IMR-90 (cell line): Measurements from ENCODE around the gene USP36. TPM values are rescaled to one million over a fixed set of nuclear protein-coding genes. Genes with fewer than 3 reads are reported as not detected.

ENCODE experiments used
- ATAC-seq: fragments of 200-7000 bp; cut with Tn5 transposase; 2 replicates; pipeline ENCODE4 v1.9.1; 2020; ENCODE audit warnings: low read depth, mild to moderate bottlenecking, moderate library complexity
- BruUV-seq: library from RNA; stranded (reverse); fragments of 400-500 nt; replicated peaks from 2 replicates; lab custom pipeline; 2021; lab: Mats Ljungman, UMichigan
- CTCF ChIA-PET: fragments of 300-600 bp; formaldehyde crosslinking; extraction: SDS; loops from one replicate; lab custom pipeline; 2021; ENCODE audit warnings: antibody characterized with exemption; lab: Yijun Ruan, JAX
- POLR2A ChIA-PET: fragments of 300-600 bp; sonication (Branson Sonifier 250); formaldehyde crosslinking; loops from one replicate; lab custom pipeline; 2022; ENCODE audit warnings: antibody characterized with exemption; ENCODE audit not compliant: unreplicated experiment; lab: Charles Lee
- DNase-seq: peaks from one replicate; pipeline ENCODE4 v3.0.0; 2013
- H2AFZ ChIP-seq: replicated peaks from 2 replicates; pipeline ENCODE3; 2013; ENCODE audit warnings: low read length, mild to moderate bottlenecking; ENCODE audit not compliant: poor library complexity
- H2AK5ac ChIP-seq: 2 replicates; pipeline ENCODE4 v1.6.1; 2013; ENCODE audit warnings: low read depth, low read length, inconsistent platforms
- H2AK9ac ChIP-seq: replicated peaks from 2 replicates; pipeline ENCODE3; 2013; ENCODE audit warnings: mild to moderate bottlenecking, low read depth, low read length, moderate library complexity; ENCODE audit not compliant: poor library complexity
- H2BK120ac ChIP-seq: 2 replicates; pipeline ENCODE4 v1.6.1; 2013; ENCODE audit warnings: low read depth, low read length, inconsistent platforms
- H2BK15ac ChIP-seq: 3 replicates; pipeline ENCODE4 v1.6.1; 2013; ENCODE audit warnings: low read depth, low read length, inconsistent platforms
- H2BK20ac ChIP-seq: 2 replicates; pipeline ENCODE4 v1.6.1; 2013; ENCODE audit warnings: low read depth, mild to moderate bottlenecking, inconsistent platforms, low read length, moderate library complexity
- H2BK5ac ChIP-seq: 2 replicates; pipeline ENCODE4 v1.6.1; 2013; ENCODE audit warnings: mild to moderate bottlenecking, low read depth, low read length, inconsistent platforms; ENCODE audit not compliant: poor library complexity, severe bottlenecking
- H3K14ac ChIP-seq: replicated peaks from 2 replicates; pipeline ENCODE4 v1.6.1; 2013; ENCODE audit warnings: low read depth, low read length, inconsistent platforms
- H3K18ac ChIP-seq: 2 replicates; pipeline ENCODE4 v1.6.1; 2013; ENCODE audit warnings: low read depth, low read length, control low read depth
- H3K23ac ChIP-seq: 2 replicates; pipeline ENCODE4 v1.6.1; 2013; ENCODE audit warnings: low read depth, low read length, inconsistent platforms
- H3K27ac ChIP-seq: 2 replicates; pipeline ENCODE4 v1.5.1; 2013; ENCODE audit warnings: mild to moderate bottlenecking, control low read depth, low read length; ENCODE audit not compliant: insufficient read depth
- H3K27me3 ChIP-seq: 2 replicates; pipeline ENCODE4 v1.6.1; 2013; ENCODE audit warnings: low read length; ENCODE audit not compliant: control insufficient read depth, insufficient read depth
- H3K36me3 ChIP-seq: 2 replicates; pipeline ENCODE4 v1.6.1; 2013; ENCODE audit warnings: low read length, mixed read lengths; ENCODE audit not compliant: control insufficient read depth, insufficient read depth
- H3K4ac ChIP-seq: 2 replicates; pipeline ENCODE4 v1.6.1; 2013; ENCODE audit warnings: low read depth, low read length, inconsistent platforms
- H3K4me1 ChIP-seq: 2 replicates; pipeline ENCODE4 v1.6.1; 2013; ENCODE audit warnings: low read length, mixed read lengths; ENCODE audit not compliant: control insufficient read depth, insufficient read depth
- H3K4me2 ChIP-seq: 2 replicates; pipeline ENCODE4 v1.6.1; 2013; ENCODE audit warnings: low read depth, mild to moderate bottlenecking, control low read depth, low read length, moderate library complexity
- H3K4me3 ChIP-seq: 2 replicates; pipeline ENCODE4 v1.5.1; 2013; ENCODE audit warnings: low read depth, mild to moderate bottlenecking, control low read depth, low read length, moderate library complexity; ENCODE audit not compliant: insufficient read depth
- H3K56ac ChIP-seq: 2 replicates; pipeline ENCODE4 v1.6.1; 2013; ENCODE audit warnings: low read length, inconsistent platforms; ENCODE audit not compliant: insufficient read depth; ENCODE audit errors: extremely low read depth
- H3K79me1 ChIP-seq, 2 experiments: 2 replicates each; pipeline ENCODE4 v1.6.1; 2013; ENCODE audit warnings: low read length in 2 of 2, inconsistent platforms in 1 of 2, low read depth in 1 of 2
- H3K9ac ChIP-seq: 2 replicates; pipeline ENCODE4 v1.6.1; 2013; ENCODE audit warnings: low read depth, low read length, control low read depth
- H3K9me1 ChIP-seq: 2 replicates; pipeline ENCODE4 v1.6.1; 2013; ENCODE audit warnings: low read length, inconsistent platforms; ENCODE audit not compliant: insufficient read depth
- H3K9me3 ChIP-seq: 2 replicates; pipeline ENCODE4 v1.6.1; 2013; ENCODE audit warnings: low read length; ENCODE audit not compliant: control insufficient read depth, insufficient read depth
- H4K20me1 ChIP-seq: 2 replicates; pipeline ENCODE4 v1.6.1; 2013; ENCODE audit warnings: low read length, inconsistent platforms; ENCODE audit not compliant: insufficient read depth
- H4K5ac ChIP-seq: 2 replicates; pipeline ENCODE4 v1.6.1; 2013; ENCODE audit warnings: mild to moderate bottlenecking, low read depth, low read length, control low read depth
- H4K8ac ChIP-seq, 2 experiments: 2 replicates each; pipeline ENCODE4 v1.6.1; 2013; ENCODE audit warnings: low read depth in 2 of 2, low read length in 2 of 2, control low read depth in 1 of 2, inconsistent platforms in 1 of 2
- H4K91ac ChIP-seq: 2 replicates; pipeline ENCODE4 v1.6.1; 2013; ENCODE audit warnings: low read depth, low read length, inconsistent platforms; ENCODE audit not compliant: insufficient read depth
- CEBPB ChIP-seq: IDR thresholded peaks from 2 replicates; pipeline ENCODE4 v1.6.1; 2012; ENCODE audit warnings: low read depth, low read length, improper control_type of control experiment
- MAFK ChIP-seq: IDR thresholded peaks from 2 replicates; pipeline ENCODE4 v1.6.1; 2012; ENCODE audit warnings: low read depth, low read length, improper control_type of control experiment
- MAZ ChIP-seq: IDR thresholded peaks from 2 replicates; pipeline ENCODE4 v1.6.1; 2012; ENCODE audit warnings: low read depth, mild to moderate bottlenecking, low read length, improper control_type of control experiment, moderate library complexity, borderline replicate concordance
- MXI1 ChIP-seq: IDR thresholded peaks from 2 replicates; pipeline ENCODE4 v1.6.1; 2012; ENCODE audit warnings: low read depth, mild to moderate bottlenecking, low read length, moderate library complexity, borderline replicate concordance
- NFE2L2 ChIP-seq: fragments of 150-350 bp; IDR thresholded peaks from 2 replicates; pipeline ENCODE4 v1.6.1; 2016; ENCODE audit warnings: low read depth, mild to moderate bottlenecking, low read length
- RAD21 ChIP-seq: IDR thresholded peaks from 2 replicates; pipeline ENCODE4 v1.6.1; 2012; ENCODE audit warnings: low read length, improper control_type of control experiment
- RCOR1 ChIP-seq: IDR thresholded peaks from 2 replicates; pipeline ENCODE4 v1.6.1; 2012; ENCODE audit warnings: mild to moderate bottlenecking, low read length, improper control_type of control experiment; ENCODE audit not compliant: insufficient replicate concordance
- RFX5 ChIP-seq: IDR thresholded peaks from 2 replicates; pipeline ENCODE4 v1.8.0; 2012; ENCODE audit warnings: low read depth, mild to moderate bottlenecking, low read length, moderate library complexity
- SMC3 ChIP-seq: fragments of 150-350 bp; IDR thresholded peaks from 2 replicates; pipeline ENCODE4 v1.6.1; 2016; ENCODE audit warnings: low read depth, mild to moderate bottlenecking, antibody characterized with exemption, low read length, moderate library complexity
- WGBS, 2 experiments: methylation state at CpG; one replicate each; pipeline versions ENCODE4 v1.1.5 to v1.1.7; 2013; ENCODE audit warnings: missing lambda C conversion rate in 2 of 2; ENCODE audit not compliant: insufficient read length in 1 of 2; ENCODE audit errors: extremely low coverage in 2 of 2; 5-methylcytosine and 5-hydroxymethylcytosine counted together
- dilution Hi-C: fragments of 300-500 bp; cut with HindIII; formaldehyde crosslinking; loops from one replicate; pipeline ENCODE4 v1.14.3; 2018; ENCODE audit warnings: low sequenced_read_pairs; ENCODE audit not compliant: unreplicated experiment
- in situ Hi-C: fragments of 300-500 bp; cut with MboI; formaldehyde crosslinking; loops from 3 replicates; pipeline ENCODE4 v1.14.3; 2019; ENCODE audit warnings: low sequenced_read_pairs, inconsistent platforms, mixed read lengths
- intact Hi-C: fragments of 100-400 bp; cut with micrococcal nuclease; formaldehyde crosslinking; loops from 2 replicates; pipeline ENCODE4 v1.10.0; 2022
- polyA plus RNA-seq, 3 experiments: library from polyadenylated mRNA; depleted of rRNA; stranded (reverse); fragments of >200 nt; gene quantifications; 2 replicates each; pipeline ENCODE4 v1.2.3, GENCODE V29; 2012; ENCODE audit warnings: low replicate concordance in 1 of 3
- total RNA-seq: library from RNA; depleted of rRNA; stranded (reverse); fragments of >200 nt; gene quantifications from 2 replicates; pipeline ENCODE4 v1.2.3, GENCODE V29; 2012
- TF ChIP-seq, protein P1 (sequence below): conservative IDR thresholded peaks from 2 replicates; pipeline ENCODE4 v1.5.1; 2012; ENCODE audit warnings: mild to moderate bottlenecking, low read depth, low read length, improper control_type of control experiment

The USP36 gene
- total and polyA plus RNA-seq, 2 of the 4 experiments (the other 2 are of a cell fraction): 30.6 to 38.3 TPM

DNA sequence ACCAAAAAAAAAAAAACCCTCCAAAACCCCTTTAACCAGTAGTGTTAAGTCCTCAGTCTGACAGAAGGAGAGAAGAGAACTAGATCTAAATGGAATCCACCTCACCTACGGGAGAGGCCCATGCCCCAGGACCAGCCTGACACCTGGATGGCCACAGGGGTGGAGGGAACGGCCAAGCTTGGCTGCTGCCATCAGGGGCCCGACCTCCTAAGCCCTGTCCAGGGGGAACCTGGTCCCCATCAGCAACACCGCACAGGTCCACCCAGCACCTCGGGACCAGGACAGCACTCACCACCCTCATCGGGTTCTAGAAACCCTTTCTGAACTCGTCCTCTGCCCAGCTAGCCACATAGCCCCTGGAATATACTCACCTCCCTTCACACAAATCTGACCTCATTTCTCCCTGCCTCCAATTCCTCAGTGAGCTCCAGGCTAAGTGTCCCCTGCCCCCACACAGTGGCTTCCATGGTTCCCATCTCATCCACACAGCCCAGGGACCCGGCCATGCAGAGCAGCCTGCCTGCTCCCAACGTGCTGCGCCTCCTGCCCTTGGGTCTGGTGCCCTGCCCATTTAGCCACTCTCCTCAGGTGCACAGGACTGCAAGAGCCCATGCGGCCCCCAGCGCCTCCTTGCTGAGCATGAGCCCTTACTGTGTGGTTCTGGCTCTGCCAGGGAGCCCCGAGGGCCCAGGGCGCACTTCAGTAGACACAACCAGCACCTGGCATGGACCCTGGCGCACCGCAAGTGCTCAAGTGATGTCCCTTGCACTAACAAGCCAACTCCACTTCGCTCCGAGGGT, 40.3 kb downstream of the USP36 start (continued):
- TF ChIP-seq RAD21: no peak

DNA sequence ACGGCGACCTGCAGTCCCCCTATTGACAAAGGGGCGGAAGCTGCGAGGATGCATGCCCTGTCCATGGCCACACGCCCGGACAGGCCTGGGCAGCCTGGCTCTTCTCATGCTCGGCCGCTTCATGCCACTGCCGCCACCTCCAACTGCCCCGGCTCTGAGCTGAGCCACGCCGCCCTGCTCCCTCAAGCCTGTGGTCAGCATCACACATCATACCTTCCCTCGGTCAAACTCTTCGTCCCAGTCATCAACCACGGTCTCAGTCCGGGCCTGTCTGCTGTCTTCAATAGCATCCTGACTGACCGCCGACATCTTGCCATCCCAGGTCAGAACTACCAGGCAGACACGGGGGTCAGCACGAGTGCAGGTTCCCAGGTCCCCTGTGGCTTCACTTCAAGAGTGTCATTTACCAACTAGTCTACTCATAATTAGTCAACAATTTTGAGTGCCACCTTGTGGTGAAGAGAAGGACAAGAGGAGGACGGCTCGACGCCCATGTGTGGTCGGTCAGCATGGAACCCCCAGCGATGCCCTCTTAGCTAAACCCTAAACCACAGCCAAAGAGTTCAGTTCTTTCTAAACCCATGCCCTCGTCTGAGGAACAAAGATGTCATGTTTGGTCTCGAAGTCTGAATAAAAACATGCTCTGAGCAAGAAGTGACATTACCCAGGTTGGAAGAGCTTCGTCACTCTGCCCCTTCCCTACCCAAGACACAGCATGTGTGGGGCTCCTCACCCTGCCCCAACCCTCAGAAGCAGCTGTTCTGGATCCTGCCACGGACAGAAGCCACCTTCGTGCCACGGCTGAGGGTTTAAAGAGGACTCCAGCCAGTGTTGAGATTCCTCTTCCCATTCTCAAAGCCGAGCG, 41.7 kb downstream of the USP36 start:
- Histone ChIP-seq H3K27me3 (no peaks in the 10 kb centered on the region), H2AFZ (peak overlapping the region; percentile 5), H2AK9ac (no peak overlapping the region), H3K4me2 (no peak overlapping the region), H3K18ac (no peak overlapping the region), H2BK15ac (no peak overlapping the region), H2BK120ac (no peak overlapping the region), H3K14ac (no peak overlapping the region), H2BK20ac (no peak overlapping the region), H3K23ac (no peak overlapping the region), H3K36me3 (peaks cover 73% of the 10 kb centered on the region), H3K27ac (no peak overlapping the region), H3K9ac (no peak overlapping the region), H3K4me3 (no peak overlapping the region), H4K91ac (no peak overlapping the region), H4K8ac (no peak overlapping the region), H3K4me1 (peaks cover 2% of the 10 kb centered on the region; the same call in 1 of the 2 replicates), H4K20me1 (peaks cover 28% of the 10 kb centered on the region), H2BK5ac (no peak overlapping the region), H3K9me3 (no peaks in the 10 kb centered on the region), H2AK5ac (0 out of 2 replicates have a peak overlapping the region, but pooled peaks have one; percentile 3), H4K5ac (no peak overlapping the region), H3K9me1 (peaks cover 11% of the 10 kb centered on the region), H3K4ac (peak overlapping the region; percentile 19; the same call in 1 of the 2 replicates), H3K79me1 (peaks cover 12 to 57% of the 10 kb centered on the region in 2 experiments), H3K56ac (no peak overlapping the region)
- ChIA-PET CTCF (interaction anchor here (0.7 to 0.9 kb wide), 4 partner anchors 9 to 302 kb away, joined by 3 to 4 read pairs (median 3); no protein-coding TSS in a partner anchor), POLR2A (interaction anchor here (0.6 kb wide), 1 partner anchor 14 kb away, joined by 6 read pairs; no protein-coding TSS in a partner anchor)
- intact Hi-C loops: loop anchor here (1.0 kb wide), 1 partner anchor 302 kb away; no protein-coding TSS in a partner anchor
- peak; percentile 13 for DNase-seq
- dilution Hi-C loops: no loop called here
- WGBS, 2 experiments: 95% methylated on average over 11 of the region's 33 CpGs; no CpG with 5 or more reads in 1 of the 2 experiments
- in situ Hi-C loops: no loop called here
- BruUV-seq: no TSS peak
- ATAC-seq: peak; percentile 50; the same call in 1 of the 2 replicates
- TF ChIP-seq, protein P1, sequence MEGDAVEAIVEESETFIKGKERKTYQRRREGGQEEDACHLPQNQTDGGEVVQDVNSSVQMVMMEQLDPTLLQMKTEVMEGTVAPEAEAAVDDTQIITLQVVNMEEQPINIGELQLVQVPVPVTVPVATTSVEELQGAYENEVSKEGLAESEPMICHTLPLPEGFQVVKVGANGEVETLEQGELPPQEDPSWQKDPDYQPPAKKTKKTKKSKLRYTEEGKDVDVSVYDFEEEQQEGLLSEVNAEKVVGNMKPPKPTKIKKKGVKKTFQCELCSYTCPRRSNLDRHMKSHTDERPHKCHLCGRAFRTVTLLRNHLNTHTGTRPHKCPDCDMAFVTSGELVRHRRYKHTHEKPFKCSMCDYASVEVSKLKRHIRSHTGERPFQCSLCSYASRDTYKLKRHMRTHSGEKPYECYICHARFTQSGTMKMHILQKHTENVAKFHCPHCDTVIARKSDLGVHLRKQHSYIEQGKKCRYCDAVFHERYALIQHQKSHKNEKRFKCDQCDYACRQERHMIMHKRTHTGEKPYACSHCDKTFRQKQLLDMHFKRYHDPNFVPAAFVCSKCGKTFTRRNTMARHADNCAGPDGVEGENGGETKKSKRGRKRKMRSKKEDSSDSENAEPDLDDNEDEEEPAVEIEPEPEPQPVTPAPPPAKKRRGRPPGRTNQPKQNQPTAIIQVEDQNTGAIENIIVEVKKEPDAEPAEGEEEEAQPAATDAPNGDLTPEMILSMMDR: peak; percentile 27; the same call in 1 of the 2 replicates
- TF ChIP-seq NFE2L2: no peak
- no peak for TF ChIP-seq MXI1
- no peak for TF ChIP-seq RFX5
- TF ChIP-seq MAZ: no peak
- TF ChIP-seq RAD21: peak; percentile 16; the same call in 1 of the 2 replicates
- 0 out of 2 replicates have a peak, but pooled peaks have one; percentile 9 for TF ChIP-seq SMC3
- no peak for TF ChIP-seq CEBPB
- no peak for TF ChIP-seq RCOR1
- TF ChIP-seq MAFK: no peak
